Measurements from ENCODE around the gene CPB1.

GRCh38 chr3:148833223-148833622 lies 5.6 kb downstream of the CPB1 start:
- TF ChIP-seq TAF1 (IDR thresholded peaks at IDR 0.05; ENCODE audit: low read depth, low read length) (no peak), POLR2A (IDR thresholded peaks at IDR 0.05; ENCODE audit: low read depth, low read length) (no peak), PAX5 (IDR thresholded peaks at IDR 0.05; ENCODE audit: insufficient read depth, low read length, severe bottlenecking) (no peak), POLR2AphosphoS5 (IDR thresholded peaks at IDR 0.05; ENCODE audit: low read depth, low read length) (no peak), SPI1 (IDR thresholded peaks at IDR 0.05; ENCODE audit: low read depth, low read length) (no peak)

All from GM12891 (cell line).